Measurements from ENCODE around the gene DNAAF1.

Gene DNAAF1

GRCh38 chr16:84124257-84125073 is 20.6 kb upstream of the DNAAF1 start:
- DNase-seq: no peak

GRCh38 chr16:84131117-84131516 is 14.0 kb upstream of the DNAAF1 start:
- no peak for DNase-seq

GRCh38 chr16:84132527-84133285 is 12.4 kb upstream of the DNAAF1 start:
- no peak for DNase-seq

- no peak for DNase-seq
These were observed 8.6 kb upstream of the DNAAF1 start for GRCh38 chr16:84136331-84137125.

- DNase-seq: no peak
These were observed 7.8 kb upstream of the DNAAF1 start for GRCh38 chr16:84137287-84137686.

- no peak for DNase-seq
These were observed 7.2 kb upstream of the DNAAF1 start for GRCh38 chr16:84137769-84138357.

GRCh38 chr16:84138500-84138823 is 6.6 kb upstream of the DNAAF1 start:
- DNase-seq: no peak

- peak; percentile 17 for DNase-seq
These were observed 6.1 kb upstream of the DNAAF1 start for GRCh38 chr16:84138824-84139627.

- DNase-seq: no peak
These were observed 5.4 kb upstream of the DNAAF1 start for GRCh38 chr16:84139628-84140258.

- DNase-seq: peak; percentile 17
These were observed 3.9 kb upstream of the DNAAF1 start for GRCh38 chr16:84141143-84141670.

GRCh38 chr16:84143081-84143480 is 2.0 kb upstream of the DNAAF1 start:
- DNase-seq: no peak

GRCh38 chr16:84143784-84144199 is 1.3 kb upstream of the DNAAF1 start:
- DNase-seq: no peak

GRCh38 chr16:84144209-84144858 is 774 bp upstream of the DNAAF1 start:
- peak; percentile 12 for DNase-seq

- DNase-seq: no peak
These were observed 5.8 kb downstream of the DNAAF1 start for GRCh38 chr16:84150926-84151325.

- no peak for DNase-seq
These were observed 8.6 kb downstream of the DNAAF1 start for GRCh38 chr16:84153660-84154214.

- DNase-seq: no peak
These were observed 10.1 kb downstream of the DNAAF1 start for GRCh38 chr16:84155226-84155625.

- DNase-seq: no peak
These were observed 10.7 kb downstream of the DNAAF1 start for GRCh38 chr16:84155771-84156170.

- no peak for DNase-seq
These were observed 11.3 kb downstream of the DNAAF1 start for GRCh38 chr16:84156342-84156784.

GRCh38 chr16:84159007-84159406 is 13.9 kb downstream of the DNAAF1 start:
- no peak for DNase-seq

- no peak for DNase-seq
These were observed 14.7 kb downstream of the DNAAF1 start for GRCh38 chr16:84159800-84160199.

- no peak for DNase-seq
These were observed 15.9 kb downstream of the DNAAF1 start for GRCh38 chr16:84161037-84161436.

Measured in NCI-H2171 (cell line).